HCT116 (cell line): Measurements from ENCODE around the gene DOCK7.

ENCODE experiments used
- POLR2A ChIP-seq: IDR thresholded peaks from 2 replicates; pipeline ENCODE4 v1.7.0; 2011; ENCODE audit warnings: borderline replicate concordance; ENCODE audit not compliant: insufficient read depth, insufficient read length; ENCODE audit errors: extremely low read depth
- RAD21 ChIP-seq: IDR thresholded peaks from 2 replicates; pipeline ENCODE4 v1.6.1; 2012; ENCODE audit warnings: low read depth, mild to moderate bottlenecking
- SIN3A ChIP-seq: IDR thresholded peaks from 2 replicates; pipeline ENCODE4 v1.6.1; 2012; ENCODE audit warnings: low read depth
- TF ChIP-seq, protein P1 (sequence below), 3 experiments: fragments of 200-600 bp in 1 of 3; sonication (generic) in 1 of 3; IDR thresholded peaks in 2 of 3; conservative IDR thresholded peaks in 1 of 3; 2 replicates each; pipeline ENCODE4 v1.5.1; 2012 to 2017; ENCODE audit warnings: low read depth in 2 of 3, low read length in 2 of 3, antibody characterized with exemption in 1 of 3, borderline replicate concordance in 1 of 3, control low read depth in 1 of 3, mild to moderate bottlenecking in 1 of 3, mixed read lengths in 1 of 3, mixed run types in 1 of 3, moderate library complexity in 1 of 3; ENCODE audit not compliant: insufficient read depth in 1 of 3
- TF ChIP-seq, protein P2 (sequence below): IDR thresholded peaks from 2 replicates; pipeline ENCODE4 v1.6.1; 2012; ENCODE audit warnings: low read depth

DNA sequence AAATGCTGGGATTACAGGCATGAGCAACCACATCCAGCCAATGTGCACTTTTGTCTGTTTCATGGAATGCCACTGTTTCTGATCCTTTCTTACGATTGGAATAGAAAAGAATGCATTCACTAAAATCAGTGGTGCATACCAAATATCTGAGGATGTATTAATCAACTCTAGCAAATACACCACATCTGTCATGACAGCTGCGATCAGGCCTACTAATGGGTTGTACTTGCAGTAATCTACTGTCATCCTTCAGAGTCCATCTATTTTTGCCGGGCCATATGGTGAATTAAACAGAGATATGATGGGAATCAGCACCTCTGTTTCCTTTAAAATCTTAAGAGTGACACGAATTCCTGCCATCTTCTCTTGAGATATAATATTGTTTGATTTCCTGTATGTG lies 259.8 kb downstream of the DOCK7 start:
- TF ChIP-seq, protein P1, sequence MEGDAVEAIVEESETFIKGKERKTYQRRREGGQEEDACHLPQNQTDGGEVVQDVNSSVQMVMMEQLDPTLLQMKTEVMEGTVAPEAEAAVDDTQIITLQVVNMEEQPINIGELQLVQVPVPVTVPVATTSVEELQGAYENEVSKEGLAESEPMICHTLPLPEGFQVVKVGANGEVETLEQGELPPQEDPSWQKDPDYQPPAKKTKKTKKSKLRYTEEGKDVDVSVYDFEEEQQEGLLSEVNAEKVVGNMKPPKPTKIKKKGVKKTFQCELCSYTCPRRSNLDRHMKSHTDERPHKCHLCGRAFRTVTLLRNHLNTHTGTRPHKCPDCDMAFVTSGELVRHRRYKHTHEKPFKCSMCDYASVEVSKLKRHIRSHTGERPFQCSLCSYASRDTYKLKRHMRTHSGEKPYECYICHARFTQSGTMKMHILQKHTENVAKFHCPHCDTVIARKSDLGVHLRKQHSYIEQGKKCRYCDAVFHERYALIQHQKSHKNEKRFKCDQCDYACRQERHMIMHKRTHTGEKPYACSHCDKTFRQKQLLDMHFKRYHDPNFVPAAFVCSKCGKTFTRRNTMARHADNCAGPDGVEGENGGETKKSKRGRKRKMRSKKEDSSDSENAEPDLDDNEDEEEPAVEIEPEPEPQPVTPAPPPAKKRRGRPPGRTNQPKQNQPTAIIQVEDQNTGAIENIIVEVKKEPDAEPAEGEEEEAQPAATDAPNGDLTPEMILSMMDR (IDR thresholded peaks at IDR 0.05 in 2 of 3, conservative IDR thresholded peaks at IDR 0.05 in 1 of 3; ENCODE audit: borderline replicate concordance in 1 of 3, insufficient read depth in 1 of 3, low read depth in 2 of 3, low read length in 2 of 3) = no peak
- TF ChIP-seq, protein P2, sequence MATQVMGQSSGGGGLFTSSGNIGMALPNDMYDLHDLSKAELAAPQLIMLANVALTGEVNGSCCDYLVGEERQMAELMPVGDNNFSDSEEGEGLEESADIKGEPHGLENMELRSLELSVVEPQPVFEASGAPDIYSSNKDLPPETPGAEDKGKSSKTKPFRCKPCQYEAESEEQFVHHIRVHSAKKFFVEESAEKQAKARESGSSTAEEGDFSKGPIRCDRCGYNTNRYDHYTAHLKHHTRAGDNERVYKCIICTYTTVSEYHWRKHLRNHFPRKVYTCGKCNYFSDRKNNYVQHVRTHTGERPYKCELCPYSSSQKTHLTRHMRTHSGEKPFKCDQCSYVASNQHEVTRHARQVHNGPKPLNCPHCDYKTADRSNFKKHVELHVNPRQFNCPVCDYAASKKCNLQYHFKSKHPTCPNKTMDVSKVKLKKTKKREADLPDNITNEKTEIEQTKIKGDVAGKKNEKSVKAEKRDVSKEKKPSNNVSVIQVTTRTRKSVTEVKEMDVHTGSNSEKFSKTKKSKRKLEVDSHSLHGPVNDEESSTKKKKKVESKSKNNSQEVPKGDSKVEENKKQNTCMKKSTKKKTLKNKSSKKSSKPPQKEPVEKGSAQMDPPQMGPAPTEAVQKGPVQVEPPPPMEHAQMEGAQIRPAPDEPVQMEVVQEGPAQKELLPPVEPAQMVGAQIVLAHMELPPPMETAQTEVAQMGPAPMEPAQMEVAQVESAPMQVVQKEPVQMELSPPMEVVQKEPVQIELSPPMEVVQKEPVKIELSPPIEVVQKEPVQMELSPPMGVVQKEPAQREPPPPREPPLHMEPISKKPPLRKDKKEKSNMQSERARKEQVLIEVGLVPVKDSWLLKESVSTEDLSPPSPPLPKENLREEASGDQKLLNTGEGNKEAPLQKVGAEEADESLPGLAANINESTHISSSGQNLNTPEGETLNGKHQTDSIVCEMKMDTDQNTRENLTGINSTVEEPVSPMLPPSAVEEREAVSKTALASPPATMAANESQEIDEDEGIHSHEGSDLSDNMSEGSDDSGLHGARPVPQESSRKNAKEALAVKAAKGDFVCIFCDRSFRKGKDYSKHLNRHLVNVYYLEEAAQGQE = no peak
- TF ChIP-seq RAD21 = no peak
- TF ChIP-seq SIN3A = no peak
- no peak for TF ChIP-seq POLR2A
